Measurements from ENCODE around the gene IRAK1. TPM values are rescaled to one million over a fixed set of nuclear protein-coding genes. Genes with fewer than 3 reads are reported as not detected.

The IRAK1 gene
- polyA plus RNA-seq, 10 donors = 32.5 to 61.0 (median 46.7) TPM

GRCh38 chrX:153972368-153973126 is 47.2 kb downstream of the IRAK1 start, which contains the start of gene TMEM187:
Gene TMEM187, plus strand, starts transcription at chrX:153972754. Its CDS starts 9,309 bp downstream, at chrX:153982063.
- DNase-seq = peak; percentile 88 to 94 (median 94)

GRCh38 chrX:153971450-153972367 is 48.0 kb downstream of the IRAK1 start, which contains the start of gene HCFC1:
Gene HCFC1, minus strand, starts transcription at chrX:153971818. Its CDS starts 978 bp downstream, at chrX:153970840.
- DNase-seq = peak; percentile 91 to 97 (median 95)

DNA sequence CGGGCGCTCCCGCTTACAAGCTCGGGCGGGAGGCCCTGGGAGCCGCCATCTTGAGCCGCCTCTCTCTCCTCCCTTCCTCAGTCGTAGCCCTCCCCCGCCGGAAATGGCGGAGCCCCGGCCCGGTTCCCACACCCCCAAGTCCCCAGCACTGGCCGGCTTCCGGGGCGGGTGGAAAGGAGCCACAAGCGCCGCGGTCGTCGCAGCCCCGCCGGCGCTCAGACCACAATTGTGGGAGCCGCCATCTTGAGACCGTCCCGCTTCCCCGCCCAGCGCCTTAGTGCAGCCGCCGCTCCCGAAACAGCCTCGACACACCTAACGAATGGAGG is 48.6 kb downstream of the IRAK1 start:
- peak; percentile 83 to 95 (median 92) for DNase-seq

DNA sequence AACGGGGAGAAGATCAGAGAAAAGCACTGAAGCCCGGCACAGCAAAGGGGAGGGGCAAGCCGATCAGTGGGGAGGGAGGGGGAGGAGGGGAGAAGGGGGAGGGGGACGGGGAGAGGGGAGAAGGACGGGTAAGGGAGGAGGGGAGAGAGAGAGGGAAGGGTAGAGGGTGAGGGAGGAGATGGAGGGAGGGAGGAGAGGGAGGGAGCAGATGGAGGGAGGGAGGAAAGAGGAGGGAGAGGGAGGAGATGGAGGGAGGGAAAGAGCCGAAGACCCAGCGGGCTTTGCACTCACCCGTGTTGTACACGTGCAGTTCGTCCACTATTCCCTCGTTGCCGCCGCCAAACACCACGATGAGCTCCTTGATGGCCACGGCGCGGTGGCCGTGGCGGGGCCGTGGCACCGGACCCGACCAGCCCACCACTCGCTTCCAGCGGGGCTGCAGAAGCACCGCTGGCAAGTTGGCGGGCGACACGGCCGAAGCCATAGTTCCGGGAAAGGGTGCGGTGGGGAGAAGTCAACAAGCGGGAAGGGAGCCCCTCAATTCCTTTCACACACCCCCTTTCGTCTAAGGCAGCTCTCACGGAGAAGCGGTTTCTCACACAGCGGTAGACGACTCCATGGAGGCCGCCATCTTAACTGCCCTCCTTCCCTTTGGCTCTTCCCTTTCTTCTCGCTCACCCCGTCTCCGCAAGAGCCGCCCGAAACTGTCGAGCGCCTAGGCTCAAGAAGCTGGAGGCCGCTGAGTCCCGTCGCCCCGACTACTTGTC is 49.2 kb downstream of the IRAK1 start:
- peak; percentile 61 to 89 (median 77) for DNase-seq

DNA sequence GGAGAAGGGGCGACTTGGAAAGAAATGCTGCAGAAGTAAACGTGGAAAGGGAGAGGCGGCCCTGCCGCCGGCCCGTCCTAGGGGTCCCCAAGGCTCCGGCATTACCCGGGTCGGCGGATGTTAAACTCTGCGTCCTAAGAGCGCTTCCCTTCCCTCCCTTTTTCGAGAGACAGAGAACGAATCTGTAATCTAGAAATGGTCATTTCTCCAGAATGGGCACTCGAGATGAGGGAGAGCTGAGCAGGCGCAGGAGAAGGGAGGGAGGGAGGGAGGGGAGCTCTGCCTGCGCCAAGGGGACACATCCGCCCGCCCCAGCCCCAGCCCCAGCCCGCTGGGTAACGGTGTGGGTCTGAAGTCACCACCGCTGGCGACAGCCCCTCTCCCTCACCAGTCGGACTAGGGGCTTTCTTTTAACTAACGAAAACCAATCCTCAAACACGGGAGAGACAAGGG is 49.8 kb downstream of the IRAK1 start:
- DNase-seq = no peak

GRCh38 chrX:153969125-153969903 is 50.4 kb downstream of the IRAK1 start:
- DNase-seq = no peak

- DNase-seq = no peak
Measured at GRCh38 chrX:153968754-153969124, 51.0 kb downstream of the IRAK1 start.

GRCh38 chrX:153968255-153968654 is 51.4 kb downstream of the IRAK1 start:
- no peak for DNase-seq

- DNase-seq = no peak
Measured at GRCh38 chrX:153967536-153968224, 52.0 kb downstream of the IRAK1 start.

DNA sequence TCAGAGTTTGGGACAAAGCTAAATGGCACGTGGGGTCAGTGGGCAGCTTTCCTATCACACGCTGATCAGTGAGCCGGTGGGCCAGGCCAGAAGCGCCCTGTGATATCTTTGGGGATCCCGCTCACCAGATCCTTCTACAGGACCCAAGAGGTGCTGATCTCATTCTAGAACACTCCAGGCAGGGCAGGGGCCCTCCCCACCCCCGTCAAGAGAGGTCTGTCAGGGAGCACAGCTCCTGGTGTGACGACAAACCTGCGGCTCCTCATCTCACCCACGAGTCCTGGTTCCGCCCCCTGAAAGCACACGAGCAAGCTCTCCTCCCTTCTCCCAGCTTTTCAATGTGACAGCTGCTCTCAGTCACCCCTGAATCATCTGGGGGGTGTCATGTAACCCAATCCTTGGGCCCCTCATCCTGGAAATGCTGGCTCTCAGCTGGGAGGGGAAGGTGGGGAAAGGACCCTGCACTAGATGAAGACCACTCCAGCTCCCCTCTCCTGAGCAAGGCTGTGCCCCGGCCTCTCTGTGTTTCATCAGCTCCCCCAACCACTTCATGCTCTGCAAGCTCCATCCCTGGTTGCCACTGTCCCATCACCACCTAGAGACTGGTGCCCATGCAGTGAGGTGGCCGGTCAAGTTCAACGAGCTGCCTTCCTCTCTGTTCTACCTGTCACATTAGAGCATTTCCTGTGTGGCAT is 52.7 kb downstream of the IRAK1 start:
- DNase-seq = no peak

GRCh38 chrX:153966283-153966688 is 53.4 kb downstream of the IRAK1 start:
- no peak for DNase-seq

DNA sequence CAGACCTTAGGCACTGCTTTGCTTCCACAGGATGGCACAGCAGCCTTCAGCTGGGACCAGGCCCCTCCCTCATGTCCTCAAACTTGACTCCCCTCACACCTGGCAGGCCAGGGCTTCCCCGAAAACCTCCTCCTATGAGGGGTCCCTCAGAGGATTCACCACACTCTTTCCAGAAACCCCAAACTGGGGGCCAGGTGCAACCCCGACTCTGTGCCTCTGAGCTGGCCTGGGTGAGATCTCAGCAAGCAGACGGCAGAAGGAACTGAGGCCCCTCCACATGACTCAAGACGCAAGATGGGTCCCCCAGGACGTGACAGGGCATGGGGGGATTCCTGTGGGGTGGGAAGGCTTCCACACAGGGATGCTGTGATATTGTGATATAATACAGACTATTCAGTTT is 54.3 kb downstream of the IRAK1 start:
- DNase-seq = no peak

DNA sequence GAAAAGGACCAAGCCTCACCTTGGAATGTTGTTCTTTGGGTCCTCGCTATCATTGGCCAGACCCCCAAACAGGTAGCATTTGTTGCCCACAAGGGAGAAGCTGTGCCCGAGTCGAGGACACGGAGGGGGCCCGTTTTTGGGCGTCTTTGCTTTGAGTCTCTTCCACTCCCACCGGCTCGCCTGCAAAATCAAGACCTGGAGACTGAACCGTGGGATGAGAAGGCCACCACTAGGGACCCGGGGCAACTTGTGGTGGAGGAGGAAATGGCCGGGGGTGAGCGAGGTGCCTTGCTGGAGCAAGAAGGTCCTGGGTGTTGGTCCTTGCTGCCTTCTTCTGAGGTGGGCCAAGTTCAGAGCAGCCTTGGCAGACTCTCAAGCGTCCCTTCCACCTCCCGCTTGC is 55.6 kb downstream of the IRAK1 start:
- no peak for DNase-seq

GRCh38 chrX:153963546-153963945 is 56.2 kb downstream of the IRAK1 start:
- DNase-seq = no peak

DNA sequence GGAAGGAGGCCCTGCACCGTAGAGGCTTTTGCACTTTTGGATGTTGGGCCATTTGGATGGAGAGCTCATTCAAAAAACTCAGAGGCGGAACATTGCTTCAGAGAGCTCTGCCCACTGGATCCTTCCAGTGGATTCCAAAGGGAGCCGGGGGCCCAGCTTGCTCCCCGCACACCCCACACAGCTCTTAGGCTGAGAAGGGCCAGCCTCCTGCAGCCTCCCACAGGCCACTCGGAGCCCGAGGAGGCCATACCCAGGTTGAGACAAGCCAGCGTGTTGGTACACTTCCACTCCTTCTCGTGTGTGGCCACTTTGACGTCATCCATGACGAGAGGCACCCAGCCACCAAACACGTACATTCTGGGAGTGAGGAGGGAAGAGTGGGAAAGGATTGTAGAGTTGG is 58.4 kb downstream of the IRAK1 start:
- DNase-seq = no peak

- DNase-seq = no peak
Measured at GRCh38 chrX:153960786-153961185, 58.9 kb downstream of the IRAK1 start.
